Uterus (tissue), 4 donors: ENCODE measurements around the gene ADRA2C. TPM values are rescaled to one million over a fixed set of nuclear protein-coding genes. Genes with fewer than 3 reads are reported as not detected.

Experiments used
- DNase-seq, 2 donors: peaks; one replicate each; pipeline ENCODE4 v3.0.0-alpha.2; 2019 to 2020
- H3K27ac ChIP-seq, 2 donors: fragments of 200-600 bp; sonication (generic); 1 replicate in 1 of 2; 2 replicates in 1 of 2; pipeline ENCODE4 v1.5.1; 2016 to 2018
- H3K27me3 ChIP-seq, 2 donors: fragments of 200-600 bp; sonication (generic); one replicate each; pipeline ENCODE4 v1.5.1; 2018 to 2019; ENCODE audit warnings: control low read depth in 1 of 2
- H3K36me3 ChIP-seq, 2 donors: fragments of 200-600 bp; sonication (generic); one replicate each; pipeline ENCODE4 v1.5.1; 2019; ENCODE audit warnings: control low read depth in 1 of 2
- H3K4me1 ChIP-seq, 2 donors: fragments of 200-600 bp; sonication (generic); one replicate each; pipeline ENCODE4 v1.5.1; 2018 to 2019; ENCODE audit warnings: control low read depth in 1 of 2
- H3K4me3 ChIP-seq, 2 donors: fragments of 200-600 bp; sonication (generic); 1 replicate in 1 of 2; 2 replicates in 1 of 2; pipeline ENCODE4 v1.5.1; 2018 to 2019; ENCODE audit warnings: mild to moderate bottlenecking in 1 of 2
- H3K9me3 ChIP-seq, 2 donors: fragments of 200-600 bp; sonication (generic); one replicate each; pipeline ENCODE4 v1.5.1; 2019; ENCODE audit warnings: control low read depth in 1 of 2
- POLR2A ChIP-seq, 2 donors: fragments of 450-650 bp; IDR thresholded peaks; one replicate each; pipeline ENCODE4 v1.6.1; 2016; ENCODE audit warnings: antibody characterized with exemption in 2 of 2, mild to moderate bottlenecking in 1 of 2, moderate library complexity in 1 of 2
- intact Hi-C: fragments of 100-400 bp; cut with DNase I; formaldehyde crosslinking; loops from one replicate; pipeline ENCODE4 v1.15.1; 2023; ENCODE audit warnings: low total_unique reads
- total RNA-seq, 4 donors: library from RNA; depleted of rRNA in 3 of 4; stranded (reverse); fragments of >200 nt in 3 of 4; gene quantifications; one replicate each; pipeline versions ENCODE4 v1.1.0 to v1.2.4, GENCODE V29; 2014 to 2023
- TF ChIP-seq, protein P1 (sequence below), 4 experiments: fragments of 200-600 bp in 2 of 4; fragments of 450-650 bp in 2 of 4; sonication (generic) in 2 of 4; IDR thresholded peaks; one replicate each; pipeline ENCODE4 v1.5.1; 2016 to 2019; ENCODE audit warnings: antibody characterized with exemption in 4 of 4, mild to moderate bottlenecking in 2 of 4, moderate library complexity in 1 of 4
- donor health status: DM: yes; HTN: yes; CAD: no.

ADRA2C gene
- total RNA-seq, 4 donors from 2014 or later, result 4.1 to 75.0 (median 24.7) TPM

DNA sequence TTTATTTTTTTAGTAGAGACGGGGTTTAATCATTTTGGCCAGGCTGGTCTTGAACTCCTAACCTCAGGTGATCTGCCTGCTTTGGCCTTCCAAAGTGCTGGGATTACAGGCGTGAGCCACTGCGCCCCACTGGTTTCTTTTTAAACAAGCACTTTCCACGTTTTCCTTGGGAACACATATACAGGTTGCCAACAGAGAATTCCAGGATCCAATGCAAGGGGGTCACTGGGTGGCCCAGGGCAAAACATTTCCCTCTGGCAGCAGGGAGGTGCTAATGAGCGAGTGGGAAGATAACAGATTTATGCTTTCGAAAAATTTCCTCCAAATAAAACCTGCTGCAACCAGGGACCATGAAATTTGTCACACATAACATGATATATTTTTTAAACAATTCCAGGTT lies 41.1 kb downstream of the ADRA2C start:
- H3K27me3 ChIP-seq, result no peaks in the 10 kb centered on the region
- no peak for DNase-seq
- H3K4me1 ChIP-seq, result no peaks in the 10 kb centered on the region
- no peak overlapping the region for H3K4me3 ChIP-seq
- no peaks in the 10 kb centered on the region for H3K9me3 ChIP-seq
- intact Hi-C loops, result no loop called here
- no peak for TF ChIP-seq POLR2A (IDR thresholded peaks at IDR 0.05)
- TF ChIP-seq, protein P1, sequence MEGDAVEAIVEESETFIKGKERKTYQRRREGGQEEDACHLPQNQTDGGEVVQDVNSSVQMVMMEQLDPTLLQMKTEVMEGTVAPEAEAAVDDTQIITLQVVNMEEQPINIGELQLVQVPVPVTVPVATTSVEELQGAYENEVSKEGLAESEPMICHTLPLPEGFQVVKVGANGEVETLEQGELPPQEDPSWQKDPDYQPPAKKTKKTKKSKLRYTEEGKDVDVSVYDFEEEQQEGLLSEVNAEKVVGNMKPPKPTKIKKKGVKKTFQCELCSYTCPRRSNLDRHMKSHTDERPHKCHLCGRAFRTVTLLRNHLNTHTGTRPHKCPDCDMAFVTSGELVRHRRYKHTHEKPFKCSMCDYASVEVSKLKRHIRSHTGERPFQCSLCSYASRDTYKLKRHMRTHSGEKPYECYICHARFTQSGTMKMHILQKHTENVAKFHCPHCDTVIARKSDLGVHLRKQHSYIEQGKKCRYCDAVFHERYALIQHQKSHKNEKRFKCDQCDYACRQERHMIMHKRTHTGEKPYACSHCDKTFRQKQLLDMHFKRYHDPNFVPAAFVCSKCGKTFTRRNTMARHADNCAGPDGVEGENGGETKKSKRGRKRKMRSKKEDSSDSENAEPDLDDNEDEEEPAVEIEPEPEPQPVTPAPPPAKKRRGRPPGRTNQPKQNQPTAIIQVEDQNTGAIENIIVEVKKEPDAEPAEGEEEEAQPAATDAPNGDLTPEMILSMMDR (IDR thresholded peaks at IDR 0.05), result no peak
- no peak overlapping the region for H3K27ac ChIP-seq
- no peaks in the 10 kb centered on the region for H3K36me3 ChIP-seq

DNA sequence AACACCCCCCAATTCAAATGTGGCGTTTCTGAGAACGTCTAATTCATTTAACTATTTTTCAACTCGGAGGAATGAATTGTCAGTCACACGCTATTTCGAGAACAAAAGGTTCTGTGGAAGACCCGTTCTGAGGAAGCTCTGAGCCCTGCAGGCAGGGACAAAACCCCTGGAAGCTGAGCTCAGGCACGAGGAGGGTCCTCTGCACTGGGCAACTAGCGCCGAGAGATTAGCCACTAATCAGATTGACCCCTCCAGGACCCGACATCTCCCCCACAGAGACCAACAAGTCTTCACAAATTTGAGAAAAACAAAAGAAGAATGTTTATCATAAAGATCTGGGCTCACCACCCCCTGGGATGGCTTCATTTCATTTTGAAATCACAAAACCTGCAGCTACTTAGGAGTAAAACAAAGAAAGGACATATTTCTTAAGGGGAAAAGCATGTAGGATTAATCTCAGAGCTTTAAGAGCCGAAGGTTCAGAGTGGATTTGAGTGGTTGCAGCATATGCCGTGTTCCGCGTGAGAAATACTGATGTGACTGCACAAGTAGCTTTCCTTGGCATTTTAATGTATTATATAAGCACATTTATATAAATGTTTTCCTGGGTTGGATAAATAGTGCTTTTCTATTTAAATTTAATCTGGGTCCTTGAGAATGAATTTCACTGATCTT lies 41.8 kb downstream of the ADRA2C start:
- no peaks in the 10 kb centered on the region for H3K27me3 ChIP-seq
- no peaks in the 10 kb centered on the region for H3K36me3 ChIP-seq
- DNase-seq, result no peak
- no peak overlapping the region for H3K4me3 ChIP-seq
- intact Hi-C loops, result no loop called here
- TF ChIP-seq POLR2A (IDR thresholded peaks at IDR 0.05), result no peak
- TF ChIP-seq, protein P1 (IDR thresholded peaks at IDR 0.05), result no peak
- H3K27ac ChIP-seq, result no peak overlapping the region
- H3K4me1 ChIP-seq, result no peaks in the 10 kb centered on the region
- H3K9me3 ChIP-seq, result no peaks in the 10 kb centered on the region

DNA sequence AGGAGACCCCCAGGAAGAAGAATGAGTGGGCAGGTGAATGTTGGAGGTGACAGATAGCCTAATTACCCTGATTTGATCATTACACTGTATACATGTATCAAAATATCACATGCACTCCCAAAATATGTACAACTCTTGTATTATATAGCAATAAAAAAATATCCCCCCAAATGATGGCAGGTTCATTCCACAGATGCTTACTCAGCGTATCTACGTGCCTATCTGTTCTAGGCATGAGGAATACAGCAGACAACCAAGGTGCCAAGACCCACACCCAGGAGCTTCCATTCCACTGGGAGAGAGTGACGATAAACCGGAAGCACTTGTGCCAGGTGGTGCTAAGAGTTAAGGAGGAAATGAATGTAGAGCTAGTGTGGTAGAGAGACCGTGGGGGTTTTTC lies 42.4 kb downstream of the ADRA2C start:
- no peaks in the 10 kb centered on the region for H3K4me1 ChIP-seq
- no peaks in the 10 kb centered on the region for H3K36me3 ChIP-seq
- TF ChIP-seq, protein P1 (IDR thresholded peaks at IDR 0.05), result no peak
- no peak for TF ChIP-seq POLR2A (IDR thresholded peaks at IDR 0.05)
- intact Hi-C loops, result no loop called here
- no peak overlapping the region for H3K4me3 ChIP-seq
- no peaks in the 10 kb centered on the region for H3K9me3 ChIP-seq
- no peaks in the 10 kb centered on the region for H3K27me3 ChIP-seq
- DNase-seq, result no peak
- no peak overlapping the region for H3K27ac ChIP-seq

DNA sequence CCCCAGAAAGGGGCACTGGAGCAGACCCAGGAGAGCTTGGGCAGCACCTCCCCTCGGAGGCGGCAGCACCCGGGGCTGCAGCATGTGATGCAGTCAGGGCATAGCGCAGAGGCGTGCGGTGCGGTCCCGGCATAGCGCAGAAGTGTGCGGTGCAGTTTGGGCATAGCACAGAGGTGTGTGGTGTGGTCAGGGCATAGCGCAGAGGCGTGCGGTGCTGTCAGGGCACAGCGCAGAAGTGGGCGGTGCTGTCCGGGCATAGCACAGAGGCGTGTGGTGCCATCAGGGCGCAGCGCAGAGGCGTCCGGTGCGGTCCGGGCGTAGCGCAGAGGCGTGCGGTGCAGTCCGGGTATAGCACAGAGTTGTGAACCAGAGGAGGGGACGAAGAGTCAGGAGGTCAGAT lies 42.8 kb downstream of the ADRA2C start:
- Histone ChIP-seq H3K27ac (no peak overlapping the region), H3K9me3 (no peaks in the 10 kb centered on the region), H3K36me3 (no peaks in the 10 kb centered on the region), H3K27me3 (no peaks in the 10 kb centered on the region), H3K4me1 (no peaks in the 10 kb centered on the region), H3K4me3 (no peak overlapping the region)
- DNase-seq, result no peak
- TF ChIP-seq POLR2A (IDR thresholded peaks at IDR 0.05), result no peak
- TF ChIP-seq, protein P1 (IDR thresholded peaks at IDR 0.05), result no peak
- intact Hi-C loops, result no loop called here

DNA sequence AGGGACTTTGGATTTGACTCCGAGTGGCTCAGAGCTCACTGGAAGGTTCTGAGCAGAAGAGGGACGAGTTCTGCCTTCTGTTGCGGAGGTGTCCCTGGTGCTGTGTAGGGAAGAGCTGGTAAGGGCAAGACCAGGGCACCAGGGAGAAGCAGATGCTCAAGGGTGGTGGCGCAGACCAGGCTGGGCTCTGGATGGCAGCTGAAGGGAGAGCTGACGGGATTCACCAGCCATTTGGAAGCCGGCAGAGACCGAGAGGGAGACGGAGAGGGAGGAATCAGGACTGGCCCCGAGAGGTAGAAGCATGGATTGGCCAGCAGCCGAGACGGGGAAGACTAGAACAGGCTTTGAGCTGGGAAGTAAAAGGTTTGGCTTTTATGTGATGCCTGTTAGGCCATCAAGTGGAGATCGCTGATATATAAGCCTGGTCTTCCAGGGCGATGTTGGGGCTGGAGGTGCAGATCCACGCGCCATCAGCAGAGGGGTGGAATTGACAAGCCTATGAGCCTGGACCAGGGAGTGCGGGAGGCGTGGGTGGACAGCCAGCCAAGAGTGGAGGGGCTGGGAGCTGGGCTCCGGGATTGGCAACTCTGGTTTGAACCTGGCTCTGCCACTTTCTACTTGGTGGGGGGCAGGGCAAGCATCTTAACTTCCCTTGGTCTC lies 43.4 kb downstream of the ADRA2C start:
- DNase-seq, result no peak
- Histone ChIP-seq H3K27me3 (no peaks in the 10 kb centered on the region), H3K4me3 (no peak overlapping the region), H3K27ac (no peak overlapping the region), H3K4me1 (no peaks in the 10 kb centered on the region), H3K36me3 (no peaks in the 10 kb centered on the region), H3K9me3 (no peaks in the 10 kb centered on the region)
- intact Hi-C loops, result no loop called here
- TF ChIP-seq, protein P1 (IDR thresholded peaks at IDR 0.05), result no peak
- TF ChIP-seq POLR2A (IDR thresholded peaks at IDR 0.05), result no peak
